ENCODE measurements around the gene NBAS.
"Not testable (repeated sequence)": the region's sequence is repeated elsewhere in the genome, so short reads cannot be mapped to it uniquely, and the experiment has no call there.

Gene NBAS

GRCh38 chr2:15410884-15411283, 150.2 kb downstream of the NBAS start:
- no peak for DNase-seq

GRCh38 chr2:15408759-15409158, 152.4 kb downstream of the NBAS start:
- DNase-seq = no peak

- no peak for DNase-seq
Measured at GRCh38 chr2:15407666-15408065, 153.5 kb downstream of the NBAS start.

GRCh38 chr2:15404511-15404910, 156.6 kb downstream of the NBAS start:
- not testable (repeated sequence) for DNase-seq

GRCh38 chr2:15400240-15400826, 160.8 kb downstream of the NBAS start:
- no peak for DNase-seq

- no peak for DNase-seq
Measured at GRCh38 chr2:15399241-15399640, 161.9 kb downstream of the NBAS start.

- peak; percentile 0 for DNase-seq
Measured at GRCh38 chr2:15391751-15392150, 169.4 kb downstream of the NBAS start.

- no peak for DNase-seq
Measured at GRCh38 chr2:15389895-15390294, 171.2 kb downstream of the NBAS start.

GRCh38 chr2:15389326-15389700, 171.8 kb downstream of the NBAS start:
- DNase-seq = no peak

GRCh38 chr2:15388406-15389325, 172.5 kb downstream of the NBAS start:
- no peak for DNase-seq

- DNase-seq = no peak
Measured at GRCh38 chr2:15385184-15385583, 175.9 kb downstream of the NBAS start.

GRCh38 chr2:15383695-15384350, 177.3 kb downstream of the NBAS start:
- DNase-seq = no peak

- no peak for DNase-seq
Measured at GRCh38 chr2:15378148-15378908, 182.8 kb downstream of the NBAS start.

GRCh38 chr2:15377202-15377601, 183.9 kb downstream of the NBAS start:
- DNase-seq = no peak

- DNase-seq = no peak
Measured at GRCh38 chr2:15372019-15372418, 189.1 kb downstream of the NBAS start.

GRCh38 chr2:15369129-15369528, 192.0 kb downstream of the NBAS start:
- no peak for DNase-seq

- DNase-seq = no peak
Measured at GRCh38 chr2:15367715-15368114, 193.4 kb downstream of the NBAS start.

- no peak for DNase-seq
Measured at GRCh38 chr2:15367205-15367604, 193.9 kb downstream of the NBAS start.

- DNase-seq = no peak
Measured at GRCh38 chr2:15365411-15365810, 195.7 kb downstream of the NBAS start.

GRCh38 chr2:15364561-15364960, 196.6 kb downstream of the NBAS start:
- DNase-seq = no peak

- DNase-seq = no peak
Measured at GRCh38 chr2:15363734-15364133, 197.4 kb downstream of the NBAS start.

- peak; percentile 9 for DNase-seq
Measured at GRCh38 chr2:15363142-15363541, 198.0 kb downstream of the NBAS start.

All from fibroblast of skin of scalp (primary cell).